Nucleus accumbens (tissue), 56 donors: ENCODE measurements around the gene CLTA.
"Not testable (repeated sequence)": the region's sequence is repeated elsewhere in the genome, so short reads cannot be mapped to it uniquely, and the experiment has no call there.

Experiments used
- DNase-seq, 56 donors: peaks; one replicate each; lab custom pipeline; 2025; lab: John Stamatoyannopoulos, UW

CLTA gene

GRCh38 chr9:36156116-36156515, 34.6 kb upstream of the CLTA start:
- no peak for DNase-seq

- DNase-seq, result no peak
Observed at GRCh38 chr9:36158122-36158521, 32.6 kb upstream of the CLTA start.

GRCh38 chr9:36158917-36159316, 31.8 kb upstream of the CLTA start:
- DNase-seq, result no peak

- DNase-seq, result not testable (repeated sequence)
Observed at GRCh38 chr9:36159509-36159908, 31.2 kb upstream of the CLTA start.

GRCh38 chr9:36160126-36160525, 30.6 kb upstream of the CLTA start:
- not testable (repeated sequence) for DNase-seq

GRCh38 chr9:36161187-36161586, 29.5 kb upstream of the CLTA start:
- no peak for DNase-seq

- DNase-seq, result no peak
Observed at GRCh38 chr9:36162211-36162738, 28.4 kb upstream of the CLTA start.

GRCh38 chr9:36163049-36163785, 27.5 kb upstream of the CLTA start:
- DNase-seq, result peak in 43 of 56 donors; percentile 19 to 77 (median 41)

- DNase-seq, result peak in 2 of 56 donors; percentile 18 to 35
Observed at GRCh38 chr9:36163786-36164170, 26.9 kb upstream of the CLTA start.

- peak in 3 of 56 donors; percentile 8 to 26 (median 19) for DNase-seq
Observed at GRCh38 chr9:36164372-36164771, 26.3 kb upstream of the CLTA start.

GRCh38 chr9:36164989-36165388, 25.7 kb upstream of the CLTA start:
- DNase-seq, result no peak

- no peak for DNase-seq
Observed at GRCh38 chr9:36165826-36166167, 24.9 kb upstream of the CLTA start.

GRCh38 chr9:36166168-36166927, 24.4 kb upstream of the CLTA start:
- DNase-seq, result peak in 51 of 56 donors; percentile 25 to 88 (median 71)

GRCh38 chr9:36169166-36169565, 21.6 kb upstream of the CLTA start, which contains the start of gene CCIN:
Gene CCIN, plus strand, starts transcription at chr9:36169388. Its CDS starts 115 bp downstream, at chr9:36169503.
- no peak for DNase-seq

GRCh38 chr9:36169708-36170107, 21.0 kb upstream of the CLTA start:
- DNase-seq, result no peak

- DNase-seq, result no peak
Observed at GRCh38 chr9:36170531-36170930, 20.2 kb upstream of the CLTA start.

GRCh38 chr9:36173861-36174260, 16.9 kb upstream of the CLTA start:
- DNase-seq, result no peak

GRCh38 chr9:36174271-36174670, 16.4 kb upstream of the CLTA start:
- no peak for DNase-seq

GRCh38 chr9:36174731-36175130, 16.0 kb upstream of the CLTA start:
- DNase-seq, result no peak

- not testable (repeated sequence) for DNase-seq
Observed at GRCh38 chr9:36175209-36175608, 15.5 kb upstream of the CLTA start.

- not testable (repeated sequence) for DNase-seq
Observed at GRCh38 chr9:36176496-36176895, 14.2 kb upstream of the CLTA start.

- no peak for DNase-seq
Observed at GRCh38 chr9:36177571-36177970, 13.2 kb upstream of the CLTA start.
